ENCODE data around the gene ZFP69B. TPM values are rescaled to one million over a fixed set of nuclear protein-coding genes. Genes with fewer than 3 reads are reported as not detected.

The ZFP69B gene
- total RNA-seq, 1 experiment from 2014 or later: 4.5 TPM

DNA sequence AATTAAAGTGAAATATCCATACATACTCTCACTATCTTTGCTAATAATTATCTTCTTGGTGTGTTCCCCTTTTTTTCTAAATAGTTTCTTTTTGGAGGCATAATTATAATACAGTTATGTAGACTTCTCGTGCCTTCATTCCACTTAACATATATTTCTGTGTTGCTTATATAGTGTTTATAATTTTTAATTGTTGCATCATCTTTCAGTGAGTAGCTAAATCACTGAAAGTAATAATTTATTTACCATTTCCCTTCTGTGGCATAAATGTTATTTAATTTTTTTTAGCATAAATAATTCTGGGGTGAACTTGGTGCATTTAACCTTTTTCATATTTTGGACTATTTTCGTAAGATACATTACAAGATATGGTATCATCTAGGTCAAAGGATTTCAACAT is 38.4 kb upstream of the ZFP69B start:
- CTCF ChIA-PET: no interaction called here
- H3K27me3 Mint-ChIP-seq (ENCODE audit: unreplicated experiment): no peaks in the 10 kb centered on the region

DNA sequence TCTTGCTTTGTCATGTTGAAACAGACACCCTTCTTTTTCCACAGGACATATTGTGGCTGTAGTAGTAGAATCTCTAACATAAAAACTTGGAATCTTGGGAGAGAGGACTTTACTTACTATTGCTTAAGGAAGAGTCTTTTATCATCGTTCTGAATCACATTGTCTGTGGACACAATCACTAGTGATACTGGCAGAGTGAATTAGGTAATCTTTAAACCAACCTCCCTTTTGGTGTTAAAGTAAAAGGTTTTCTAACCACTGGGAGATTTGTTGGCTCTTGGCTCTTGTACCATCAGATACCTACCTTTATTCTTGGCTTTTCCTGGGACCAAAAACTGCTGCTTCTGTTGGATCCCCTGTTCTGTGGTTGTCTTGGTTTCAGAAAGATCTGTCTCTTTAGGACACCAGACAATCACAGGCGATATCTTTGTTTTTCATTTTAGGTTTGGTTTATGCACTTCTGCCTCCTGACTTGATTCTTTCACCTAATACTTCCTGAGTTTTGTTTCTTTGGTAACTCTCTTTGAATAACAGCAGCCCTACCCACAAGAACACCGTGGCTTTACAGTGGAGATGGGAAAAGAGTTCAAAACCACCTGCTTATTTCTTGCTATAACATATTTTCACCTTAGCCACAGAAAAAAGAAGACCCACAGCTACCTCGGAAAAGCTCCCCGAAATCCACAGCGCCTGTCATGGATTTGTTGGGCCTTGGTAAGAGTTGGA is 36.6 kb upstream of the ZFP69B start:
- TF ChIP-seq, protein P1, sequence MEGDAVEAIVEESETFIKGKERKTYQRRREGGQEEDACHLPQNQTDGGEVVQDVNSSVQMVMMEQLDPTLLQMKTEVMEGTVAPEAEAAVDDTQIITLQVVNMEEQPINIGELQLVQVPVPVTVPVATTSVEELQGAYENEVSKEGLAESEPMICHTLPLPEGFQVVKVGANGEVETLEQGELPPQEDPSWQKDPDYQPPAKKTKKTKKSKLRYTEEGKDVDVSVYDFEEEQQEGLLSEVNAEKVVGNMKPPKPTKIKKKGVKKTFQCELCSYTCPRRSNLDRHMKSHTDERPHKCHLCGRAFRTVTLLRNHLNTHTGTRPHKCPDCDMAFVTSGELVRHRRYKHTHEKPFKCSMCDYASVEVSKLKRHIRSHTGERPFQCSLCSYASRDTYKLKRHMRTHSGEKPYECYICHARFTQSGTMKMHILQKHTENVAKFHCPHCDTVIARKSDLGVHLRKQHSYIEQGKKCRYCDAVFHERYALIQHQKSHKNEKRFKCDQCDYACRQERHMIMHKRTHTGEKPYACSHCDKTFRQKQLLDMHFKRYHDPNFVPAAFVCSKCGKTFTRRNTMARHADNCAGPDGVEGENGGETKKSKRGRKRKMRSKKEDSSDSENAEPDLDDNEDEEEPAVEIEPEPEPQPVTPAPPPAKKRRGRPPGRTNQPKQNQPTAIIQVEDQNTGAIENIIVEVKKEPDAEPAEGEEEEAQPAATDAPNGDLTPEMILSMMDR (IDR thresholded peaks at IDR 0.05; ENCODE audit: unreplicated experiment): no peak
- CTCF ChIA-PET: no interaction called here
- Mint-ChIP-seq H3K4me3 (ENCODE audit: low read depth, unreplicated experiment) (no peak overlapping the region), H3K4me1 (ENCODE audit: low read depth, unreplicated experiment) (no peaks in the 10 kb centered on the region), H3K27ac (ENCODE audit: unreplicated experiment) (no peak overlapping the region), H3K36me3 (ENCODE audit: insufficient read depth, unreplicated experiment) (no peaks in the 10 kb centered on the region), H3K9me3 (ENCODE audit: low read depth, unreplicated experiment) (no peaks in the 10 kb centered on the region), H3K27me3 (ENCODE audit: unreplicated experiment) (no peaks in the 10 kb centered on the region)
- intact Hi-C loops (cut with micrococcal nuclease; ENCODE audit: unreplicated experiment): no loop called here
- DNase-seq: no peak
- no TSS peak for BruUV-seq (replicated peaks)

More for the DNA sequence above, 38.4 kb upstream of the ZFP69B start:
- intact Hi-C loops (cut with micrococcal nuclease; ENCODE audit: unreplicated experiment): no loop called here
- no peak overlapping the region for H3K27ac Mint-ChIP-seq (ENCODE audit: unreplicated experiment)
- no peak overlapping the region for H3K4me3 Mint-ChIP-seq (ENCODE audit: low read depth, unreplicated experiment)
- no TSS peak for BruUV-seq (replicated peaks)
- H3K4me1 Mint-ChIP-seq (ENCODE audit: low read depth, unreplicated experiment): no peaks in the 10 kb centered on the region
- H3K9me3 Mint-ChIP-seq (ENCODE audit: low read depth, unreplicated experiment): no peaks in the 10 kb centered on the region
- TF ChIP-seq, protein P1 (IDR thresholded peaks at IDR 0.05; ENCODE audit: unreplicated experiment): no peak
- H3K36me3 Mint-ChIP-seq (ENCODE audit: insufficient read depth, unreplicated experiment): no peaks in the 10 kb centered on the region
- DNase-seq: no peak

DNA sequence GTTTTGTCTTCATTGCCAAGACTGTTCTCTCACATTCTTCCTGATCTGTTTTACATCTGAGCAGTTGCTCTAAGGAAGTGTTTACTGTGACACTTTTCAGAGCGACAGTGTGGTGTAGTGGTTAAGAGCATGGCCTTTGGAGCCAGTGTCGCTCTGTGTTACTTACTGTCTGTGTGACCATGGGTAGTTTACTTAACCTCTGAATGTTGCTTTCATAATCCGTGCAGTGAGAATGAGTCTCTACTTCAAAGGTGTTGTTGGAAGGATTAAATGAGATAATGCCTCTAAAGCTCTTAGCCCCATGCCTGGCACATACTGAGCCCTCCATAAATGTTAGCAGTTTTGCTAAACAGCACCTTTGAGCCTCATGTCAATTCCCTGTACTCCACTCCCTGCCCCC is 35.9 kb upstream of the ZFP69B start:
- Mint-ChIP-seq H3K27ac (ENCODE audit: unreplicated experiment) (no peak overlapping the region), H3K4me3 (ENCODE audit: low read depth, unreplicated experiment) (no peak overlapping the region), H3K36me3 (ENCODE audit: insufficient read depth, unreplicated experiment) (no peaks in the 10 kb centered on the region), H3K9me3 (ENCODE audit: low read depth, unreplicated experiment) (no peaks in the 10 kb centered on the region), H3K4me1 (ENCODE audit: low read depth, unreplicated experiment) (no peaks in the 10 kb centered on the region), H3K27me3 (ENCODE audit: unreplicated experiment) (no peaks in the 10 kb centered on the region)
- TF ChIP-seq, protein P1 (IDR thresholded peaks at IDR 0.05; ENCODE audit: unreplicated experiment): no peak
- intact Hi-C loops (cut with micrococcal nuclease; ENCODE audit: unreplicated experiment): no loop called here
- no TSS peak for BruUV-seq (replicated peaks)
- CTCF ChIA-PET: no interaction called here
- no peak for DNase-seq

DNA sequence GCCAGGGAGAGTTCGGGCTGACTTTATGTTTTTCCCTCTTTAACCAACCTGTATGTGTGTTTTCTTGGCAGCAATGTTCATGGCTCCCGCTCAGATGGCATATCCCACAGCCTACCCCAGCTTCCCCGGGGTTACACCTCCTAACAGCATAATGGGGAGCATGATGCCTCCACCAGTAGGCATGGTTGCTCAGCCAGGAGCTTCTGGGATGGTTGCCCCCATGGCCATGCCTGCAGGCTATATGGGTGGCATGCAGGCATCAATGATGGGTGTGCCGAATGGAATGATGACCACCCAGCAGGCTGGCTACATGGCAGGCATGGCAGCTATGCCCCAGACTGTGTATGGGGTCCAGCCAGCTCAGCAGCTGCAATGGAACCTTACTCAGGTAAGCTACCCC is 33.6 kb upstream of the ZFP69B start:
- TF ChIP-seq, protein P1 (IDR thresholded peaks at IDR 0.05; ENCODE audit: unreplicated experiment): no peak
- intact Hi-C loops (cut with micrococcal nuclease; ENCODE audit: unreplicated experiment): no loop called here
- no peaks in the 10 kb centered on the region for H3K4me1 Mint-ChIP-seq (ENCODE audit: low read depth, unreplicated experiment)
- H3K27me3 Mint-ChIP-seq (ENCODE audit: unreplicated experiment): no peaks in the 10 kb centered on the region
- no TSS peak for BruUV-seq (replicated peaks)
- no peaks in the 10 kb centered on the region for H3K36me3 Mint-ChIP-seq (ENCODE audit: insufficient read depth, unreplicated experiment)
- CTCF ChIA-PET: interaction anchor here (0.7 kb wide), 1 partner anchor 215 kb away, joined by 3 read pairs; no protein-coding TSS in a partner anchor
- H3K27ac Mint-ChIP-seq (ENCODE audit: unreplicated experiment): no peak overlapping the region
- no peaks in the 10 kb centered on the region for H3K9me3 Mint-ChIP-seq (ENCODE audit: low read depth, unreplicated experiment)
- DNase-seq: no peak
- no peak overlapping the region for H3K4me3 Mint-ChIP-seq (ENCODE audit: low read depth, unreplicated experiment)

Measured in Calu3 (cell line).